ENCODE measurements around the gene EAF1. TPM values are rescaled to one million over a fixed set of nuclear protein-coding genes. Genes with fewer than 3 reads are reported as not detected.

The EAF1 gene
- total RNA-seq, 2 donors from 2014 or later, result 29.1 to 33.1 TPM

GRCh38 chr3:15486020-15486419 is 58.6 kb downstream of the EAF1 start:
- Histone ChIP-seq H3K9me3 (ENCODE audit: control insufficient read depth, low read length) (no peaks in the 10 kb centered on the region), H3K36me3 (ENCODE audit: control insufficient read depth, insufficient read depth, low read length) (no peaks in the 10 kb centered on the region), H3K4me1 (ENCODE audit: control insufficient read depth, insufficient read depth, low read length) (no peaks in the 10 kb centered on the region), H3K27ac (ENCODE audit: low read depth, low read length) (no peak overlapping the region), H3K4me3 (ENCODE audit: low read length) (no peak overlapping the region), H3K9ac (ENCODE audit: extremely low read depth, low read length, poor library complexity, severe bottlenecking) (no peak overlapping the region), H3K27me3 (ENCODE audit: control insufficient read depth, insufficient read depth, low read length, poor library complexity, severe bottlenecking) (no peaks in the 10 kb centered on the region)
- 86% methylated on average over 2 of the region's 2 CpGs; no CpG with 5 or more reads in 1 of the 2 experiments for WGBS, 2 experiments (ENCODE audit: insufficient coverage in 1 of 2, insufficient read length in 1 of 2)
- no peak overlapping the region for H3K4me3 Mint-ChIP-seq
- H3K9me3 Mint-ChIP-seq, result peaks cover 3% of the 10 kb centered on the region
- no peak overlapping the region for H3K27ac Mint-ChIP-seq
- H3K27me3 Mint-ChIP-seq (ENCODE audit: insufficient read depth), result peaks cover 31% of the 10 kb centered on the region
- DNase-seq, result no peak
- H3K36me3 Mint-ChIP-seq (ENCODE audit: low read depth), result no peaks in the 10 kb centered on the region
- TF ChIP-seq CTCF (conservative IDR thresholded peaks at IDR 0.05), result no peak
- H3K4me1 Mint-ChIP-seq, result no peaks in the 10 kb centered on the region

- Histone ChIP-seq H3K4me1 (ENCODE audit: control insufficient read depth, insufficient read depth, low read length) (no peaks in the 10 kb centered on the region), H3K36me3 (ENCODE audit: control insufficient read depth, insufficient read depth, low read length) (no peaks in the 10 kb centered on the region), H3K27me3 (ENCODE audit: control insufficient read depth, insufficient read depth, low read length, poor library complexity, severe bottlenecking) (no peaks in the 10 kb centered on the region), H3K4me3 (ENCODE audit: low read length) (no peak overlapping the region), H3K9ac (ENCODE audit: extremely low read depth, low read length, poor library complexity, severe bottlenecking) (no peak overlapping the region), H3K9me3 (ENCODE audit: control insufficient read depth, low read length) (no peaks in the 10 kb centered on the region), H3K27ac (ENCODE audit: low read depth, low read length) (no peak overlapping the region)
- Mint-ChIP-seq H3K27me3 (ENCODE audit: insufficient read depth) (peaks cover 27% of the 10 kb centered on the region), H3K36me3 (ENCODE audit: low read depth) (no peaks in the 10 kb centered on the region), H3K27ac (no peak overlapping the region), H3K4me3 (no peak overlapping the region), H3K4me1 (no peaks in the 10 kb centered on the region), H3K9me3 (peaks cover 3% of the 10 kb centered on the region)
- TF ChIP-seq CTCF (conservative IDR thresholded peaks at IDR 0.05), result no peak
- 90 to 95% methylated on average over 4 of the region's 4 CpGs for WGBS, 2 experiments (ENCODE audit: insufficient coverage in 1 of 2, insufficient read length in 1 of 2)
- peak; percentile 10 for DNase-seq
Measured at GRCh38 chr3:15486979-15487378, 59.6 kb downstream of the EAF1 start.

- H3K27me3 Mint-ChIP-seq (ENCODE audit: insufficient read depth), result peaks cover 20% of the 10 kb centered on the region
- H3K4me1 Mint-ChIP-seq, result no peaks in the 10 kb centered on the region
- no peak for DNase-seq
- H3K27ac Mint-ChIP-seq, result no peak overlapping the region
- H3K4me3 ChIP-seq (ENCODE audit: low read length), result no peak overlapping the region
- no peaks in the 10 kb centered on the region for H3K4me1 ChIP-seq (ENCODE audit: control insufficient read depth, insufficient read depth, low read length)
- no peaks in the 10 kb centered on the region for H3K36me3 Mint-ChIP-seq (ENCODE audit: low read depth)
- H3K4me3 Mint-ChIP-seq, result no peak overlapping the region
- H3K27me3 ChIP-seq (ENCODE audit: control insufficient read depth, insufficient read depth, low read length, poor library complexity, severe bottlenecking), result no peaks in the 10 kb centered on the region
- H3K9ac ChIP-seq (ENCODE audit: extremely low read depth, low read length, poor library complexity, severe bottlenecking), result no peak overlapping the region
- H3K9me3 Mint-ChIP-seq, result peaks cover 3% of the 10 kb centered on the region
- no peak for TF ChIP-seq CTCF (conservative IDR thresholded peaks at IDR 0.05)
- 92 to 97% methylated on average over 7 to 9 of the region's 9 CpGs for WGBS, 2 experiments (ENCODE audit: insufficient coverage in 1 of 2, insufficient read length in 1 of 2)
- H3K9me3 ChIP-seq (ENCODE audit: control insufficient read depth, low read length), result no peaks in the 10 kb centered on the region
- no peaks in the 10 kb centered on the region for H3K36me3 ChIP-seq (ENCODE audit: control insufficient read depth, insufficient read depth, low read length)
- no peak overlapping the region for H3K27ac ChIP-seq (ENCODE audit: low read depth, low read length)
Measured at GRCh38 chr3:15488002-15488401, 60.6 kb downstream of the EAF1 start.
